GM21529 (cell line): ENCODE results near the gene LOC128125822.

Experiments used
- ATAC-seq: cut with Tn5 transposase; IDR thresholded peaks from one replicate; pipeline ENCODE4 v1.9.1; 2021; ENCODE audit not compliant: unreplicated experiment

Gene LOC128125822

GRCh38 chr6:63554782-63555181, 17.5 kb upstream of the LOC128125822 start:
- no peak for ATAC-seq

DNA sequence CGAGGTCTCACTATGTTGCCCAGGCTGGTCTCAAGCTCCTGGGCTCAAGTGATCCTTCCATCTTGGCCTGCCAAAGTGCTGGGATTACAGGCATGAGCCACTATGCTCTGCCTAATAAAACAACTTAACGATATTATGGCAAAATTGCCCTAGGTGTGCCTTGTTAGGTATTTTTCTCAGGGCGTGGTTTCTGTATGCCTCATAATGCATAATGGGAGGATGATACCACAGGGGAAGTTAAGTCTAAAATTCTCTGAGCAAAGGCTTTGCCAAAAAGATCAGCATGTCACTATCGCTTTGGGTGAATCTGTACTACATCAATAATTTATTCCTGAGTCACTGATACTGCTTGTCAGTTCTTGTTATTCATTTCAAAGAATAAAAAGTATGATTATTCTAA, 15.9 kb upstream of the LOC128125822 start:
- no peak for ATAC-seq

DNA sequence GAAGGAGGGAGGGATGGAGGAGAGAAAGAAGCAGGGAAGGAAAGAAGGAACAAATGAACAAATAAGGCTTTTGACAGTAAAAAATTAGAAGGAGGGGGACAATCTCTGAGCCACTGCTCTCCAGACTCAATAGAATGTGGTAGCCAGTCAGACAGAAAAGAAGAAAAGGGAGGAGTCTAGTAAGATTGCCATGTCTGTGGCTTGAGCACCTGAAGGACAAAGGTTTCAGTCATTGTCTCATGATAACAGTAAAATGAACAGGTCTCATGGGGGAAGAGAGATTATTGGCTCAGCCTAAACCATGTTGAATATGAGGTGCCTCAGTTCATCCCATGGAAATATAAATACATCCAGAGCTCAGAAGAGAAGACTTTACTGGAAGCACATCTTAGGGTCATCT, 14.0 kb upstream of the LOC128125822 start:
- peak; percentile 61 for ATAC-seq

DNA sequence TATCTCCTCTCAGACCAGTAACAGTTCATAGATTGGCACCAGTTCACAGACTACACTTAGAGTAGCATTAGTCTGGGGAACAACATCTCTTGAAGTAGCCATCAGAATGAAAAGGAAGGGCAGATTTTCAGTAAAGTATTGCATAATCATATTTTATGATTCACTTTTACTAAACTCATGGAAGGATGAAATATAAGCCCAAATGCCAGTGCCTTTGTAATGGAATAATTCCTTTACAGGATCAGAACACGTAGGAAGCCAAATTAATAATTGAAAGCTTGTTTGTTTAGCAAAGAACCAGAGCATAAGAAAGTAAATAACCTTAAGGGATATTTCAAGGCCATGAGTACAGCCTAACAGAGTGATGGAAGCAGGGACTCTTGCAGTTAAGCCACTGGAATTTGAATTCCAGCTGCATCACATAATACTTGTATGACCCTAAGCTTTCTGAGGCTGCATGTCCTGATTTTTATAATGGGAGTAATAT, 11.4 kb upstream of the LOC128125822 start:
- ATAC-seq: no peak

- no peak for ATAC-seq
These were observed 11.0 kb upstream of the LOC128125822 start for GRCh38 chr6:63561288-63561687.

DNA sequence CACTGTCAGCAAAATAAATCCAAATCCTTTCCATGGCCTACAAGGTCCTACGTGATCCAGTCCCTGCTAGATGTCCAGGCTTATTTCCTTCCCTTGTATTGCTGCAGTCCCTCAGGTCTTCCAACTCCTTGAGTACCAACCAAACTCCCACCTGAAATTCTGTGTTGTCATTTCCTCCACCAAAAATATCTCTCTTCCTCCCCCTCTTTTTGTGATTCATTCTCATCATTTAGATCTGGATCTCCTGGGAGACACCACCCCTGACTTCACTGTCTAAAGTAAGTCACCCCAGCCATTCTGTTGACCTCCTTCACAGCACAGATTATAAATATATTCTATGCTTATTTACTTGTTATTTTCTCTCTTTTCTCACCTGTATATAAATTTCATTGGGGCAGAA, 9.0 kb upstream of the LOC128125822 start:
- ATAC-seq: no peak

- no peak for ATAC-seq
These were observed 7.1 kb upstream of the LOC128125822 start for GRCh38 chr6:63565058-63565726.

GRCh38 chr6:63565727-63566596, 6.3 kb upstream of the LOC128125822 start:
- no peak for ATAC-seq

- ATAC-seq: no peak
These were observed 4.3 kb upstream of the LOC128125822 start for GRCh38 chr6:63567966-63568365.

DNA sequence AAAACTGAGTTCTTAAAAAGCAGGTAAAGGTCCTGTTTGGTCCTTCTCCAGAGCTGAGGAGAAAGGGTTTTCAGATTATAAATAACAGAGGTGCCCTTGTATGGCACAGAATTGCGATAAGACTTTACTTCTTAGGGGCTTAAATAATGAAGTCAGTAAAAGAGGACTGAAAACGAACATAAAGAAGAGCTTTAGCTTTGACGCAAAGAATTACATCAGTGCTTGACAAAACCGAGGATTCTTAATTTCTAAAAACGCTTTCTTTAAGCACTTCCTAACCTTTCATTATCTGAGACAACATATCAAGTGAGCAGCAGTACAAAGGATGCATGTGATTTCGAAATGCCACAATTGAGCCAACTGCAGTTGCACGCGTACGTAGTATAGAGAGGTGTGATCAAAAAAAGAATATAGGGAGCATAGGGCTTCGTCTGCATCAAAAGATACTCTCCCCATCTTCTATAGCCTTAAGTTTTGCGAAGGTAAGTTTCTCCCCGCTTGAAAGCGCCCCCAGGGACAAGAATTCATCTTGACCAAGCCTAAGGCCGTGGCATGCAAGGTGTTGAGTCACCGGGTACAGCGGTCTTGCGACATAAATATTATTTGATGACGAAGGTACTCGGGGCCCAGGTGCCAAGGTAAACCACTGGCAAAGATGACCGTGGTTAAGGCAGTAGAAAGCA, 778 bp upstream of the LOC128125822 start:
- ATAC-seq: no peak

- peak; percentile 2 for ATAC-seq
These were observed 431 bp downstream of the LOC128125822 start for GRCh38 chr6:63572747-63573075.

DNA sequence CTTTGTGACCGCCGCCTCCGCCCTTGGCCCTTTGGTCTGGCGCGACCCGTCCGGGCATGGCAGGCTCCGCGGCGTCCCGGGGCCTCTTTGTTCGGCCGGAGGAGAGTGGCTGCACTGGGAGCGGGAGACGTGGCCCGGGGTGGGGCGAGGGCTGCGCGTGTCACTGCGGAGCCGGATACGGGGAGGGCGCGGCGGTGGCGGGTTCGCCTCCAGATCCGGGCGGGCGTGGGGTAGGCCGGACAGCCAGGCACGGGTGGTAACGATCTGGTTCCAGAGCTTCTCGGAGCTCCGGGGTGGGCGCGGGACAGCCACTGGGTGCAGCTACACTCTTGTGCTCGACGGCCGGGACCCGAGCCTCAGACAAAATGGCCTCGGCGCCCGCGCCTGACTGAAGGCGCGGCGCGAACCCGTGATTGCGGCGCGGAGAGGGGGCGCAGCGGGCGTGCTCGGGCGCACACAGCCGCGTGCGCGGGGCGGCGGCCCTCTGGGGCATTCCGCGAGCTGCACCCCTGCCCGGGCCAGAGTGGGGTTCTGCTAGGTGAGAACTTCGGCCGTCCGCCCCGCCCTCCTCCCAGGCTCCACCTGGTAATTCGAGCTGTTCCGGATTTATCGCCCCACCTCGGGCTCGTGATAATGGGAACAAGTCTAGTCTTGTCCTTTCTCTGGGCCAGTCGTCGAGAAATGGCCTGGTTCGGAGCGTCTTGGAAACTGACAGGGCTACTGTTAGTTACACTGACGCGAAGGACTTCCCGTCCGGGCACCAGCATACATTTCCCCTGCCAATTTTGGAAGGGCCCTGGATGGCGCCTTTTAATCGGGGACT, 1.0 kb downstream of the LOC128125822 start:
- peak; percentile 49 for ATAC-seq

- peak; percentile 20 for ATAC-seq
These were observed 1.7 kb downstream of the LOC128125822 start for GRCh38 chr6:63573899-63574553.

DNA sequence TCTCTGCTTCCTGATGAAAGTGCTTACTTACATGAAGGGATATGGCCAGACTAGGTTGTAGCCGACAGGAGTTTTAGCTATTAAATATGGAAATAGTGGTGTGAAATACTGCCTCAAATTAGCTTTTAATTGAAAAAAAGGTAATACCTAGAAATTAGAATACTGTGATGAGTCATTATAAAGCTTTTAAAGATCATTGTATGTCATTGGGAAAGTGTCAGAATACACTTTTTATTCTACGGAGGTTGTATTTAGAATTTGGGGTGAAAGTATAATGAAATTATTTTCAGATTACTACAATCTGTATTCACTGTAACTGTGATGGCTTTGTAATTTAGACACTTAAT, 2.2 kb downstream of the LOC128125822 start:
- ATAC-seq: no peak

GRCh38 chr6:63576147-63576772, 4.0 kb downstream of the LOC128125822 start:
- no peak for ATAC-seq

DNA sequence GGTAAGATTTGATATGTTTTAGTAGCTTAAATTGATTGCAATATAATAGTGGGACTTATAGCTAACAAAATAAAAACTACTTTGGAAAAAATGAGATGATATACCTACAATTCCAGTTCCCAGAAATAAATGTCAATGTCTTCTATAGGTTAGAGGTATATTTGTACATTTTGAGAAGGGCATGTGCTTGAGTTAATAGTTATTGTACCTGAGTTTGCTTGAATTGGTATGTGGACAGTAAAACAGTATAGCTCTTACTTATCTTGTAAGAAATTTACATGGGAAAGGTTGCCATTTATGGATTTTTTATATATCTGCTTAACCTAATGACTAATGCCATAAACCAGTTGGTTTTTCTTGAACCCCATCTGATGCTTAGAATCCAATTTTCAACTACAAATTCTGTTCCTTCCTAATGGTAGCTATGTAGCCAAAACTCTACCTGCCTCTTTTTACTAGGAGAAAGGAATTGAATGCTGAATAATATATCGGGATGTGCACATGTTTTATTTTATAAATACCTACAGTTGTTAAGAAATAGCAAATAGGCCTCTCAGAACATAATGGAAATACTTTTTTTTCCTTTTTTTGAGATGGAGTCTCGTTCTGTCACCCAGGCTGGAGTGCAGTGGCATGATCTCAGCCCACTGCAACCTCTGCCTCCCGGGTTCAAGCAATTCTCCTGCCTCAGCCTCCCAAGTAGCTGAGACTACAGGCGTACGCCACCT, 4.9 kb downstream of the LOC128125822 start:
- ATAC-seq: no peak

DNA sequence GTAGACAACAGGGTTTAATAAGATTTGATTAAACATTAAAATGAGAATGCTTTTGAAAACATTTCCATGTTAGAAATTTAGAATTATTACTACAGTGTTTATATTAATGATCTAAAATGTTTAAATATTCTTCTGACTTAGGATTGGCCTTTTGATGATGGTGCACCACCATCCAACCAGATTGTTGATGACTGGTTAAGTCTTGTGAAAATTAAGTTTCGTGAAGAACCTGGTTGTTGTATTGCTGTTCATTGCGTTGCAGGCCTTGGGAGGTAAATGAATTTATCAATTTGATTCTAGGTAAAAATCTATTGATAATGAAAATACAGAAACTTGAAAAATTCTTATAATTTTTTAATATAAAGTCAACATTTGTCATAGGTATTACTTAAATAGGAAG, 6.5 kb downstream of the LOC128125822 start:
- ATAC-seq: no peak

DNA sequence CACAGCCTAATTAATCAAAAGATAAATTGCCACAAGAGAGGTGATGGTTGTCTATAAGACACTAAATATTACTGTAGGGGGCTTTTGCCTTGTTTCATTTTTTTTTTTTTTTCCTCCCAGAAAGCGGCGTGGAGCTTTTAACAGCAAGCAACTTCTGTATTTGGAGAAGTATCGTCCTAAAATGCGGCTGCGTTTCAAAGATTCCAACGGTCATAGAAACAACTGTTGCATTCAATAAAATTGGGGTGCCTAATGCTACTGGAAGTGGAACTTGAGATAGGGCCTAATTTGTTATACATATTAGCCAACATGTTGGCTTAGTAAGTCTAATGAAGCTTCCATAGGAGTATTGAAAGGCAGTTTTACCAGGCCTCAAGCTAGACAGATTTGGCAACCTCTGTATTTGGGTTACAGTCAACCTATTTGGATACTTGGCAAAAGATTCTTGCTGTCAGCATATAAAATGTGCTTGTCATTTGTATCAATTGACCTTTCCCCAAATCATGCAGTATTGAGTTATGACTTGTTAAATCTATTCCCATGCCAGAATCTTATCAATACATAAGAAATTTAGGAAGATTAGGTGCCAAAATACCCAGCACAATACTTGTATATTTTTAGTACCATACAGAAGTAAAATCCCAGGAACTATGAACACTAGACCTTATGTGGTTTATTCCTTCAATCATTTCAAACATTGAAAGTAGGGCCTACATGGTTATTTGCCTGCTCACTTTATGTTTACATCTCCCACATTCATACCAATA, 7.8 kb downstream of the LOC128125822 start:
- no peak for ATAC-seq

GRCh38 chr6:63580704-63580961, 8.4 kb downstream of the LOC128125822 start:
- no peak for ATAC-seq
